Effector memory CD4-positive, alpha-beta T cell (primary cell): ENCODE results near the gene TSSK6.

ENCODE experiments used
- DNase-seq, 3 donors: peaks; one replicate each; pipeline ENCODE4 v3.0.0-alpha.2; 2020
- H3K27ac ChIP-seq: 2 replicates; pipeline ENCODE4 v1.7.0; 2013; ENCODE audit warnings: mild to moderate bottlenecking, low read length, moderate library complexity; ENCODE audit not compliant: insufficient read depth, poor library complexity, severe bottlenecking
- H3K27me3 ChIP-seq: replicated peaks from 2 replicates; pipeline ENCODE4 v1.7.0; 2013; ENCODE audit warnings: mild to moderate bottlenecking, low read length; ENCODE audit not compliant: insufficient read depth, control insufficient read depth, poor library complexity, severe bottlenecking
- H3K36me3 ChIP-seq: 2 replicates; pipeline ENCODE4 v1.7.0; 2013; ENCODE audit warnings: mild to moderate bottlenecking, low read length, moderate library complexity; ENCODE audit not compliant: control insufficient read depth, insufficient read depth
- H3K4me1 ChIP-seq: 2 replicates; pipeline ENCODE4 v1.7.0; 2013; ENCODE audit warnings: low read length, mild to moderate bottlenecking; ENCODE audit not compliant: control insufficient read depth, insufficient read depth, poor library complexity, severe bottlenecking
- H3K4me3 ChIP-seq: 2 replicates; pipeline ENCODE4 v1.7.0; 2013; ENCODE audit warnings: low read length, low read depth, mild to moderate bottlenecking; ENCODE audit not compliant: insufficient read depth, poor library complexity, severe bottlenecking
- H3K9me3 ChIP-seq: 2 replicates; pipeline ENCODE4 v1.7.0; 2013; ENCODE audit warnings: mild to moderate bottlenecking, low read length, moderate library complexity; ENCODE audit not compliant: control insufficient read depth

Gene TSSK6

DNA sequence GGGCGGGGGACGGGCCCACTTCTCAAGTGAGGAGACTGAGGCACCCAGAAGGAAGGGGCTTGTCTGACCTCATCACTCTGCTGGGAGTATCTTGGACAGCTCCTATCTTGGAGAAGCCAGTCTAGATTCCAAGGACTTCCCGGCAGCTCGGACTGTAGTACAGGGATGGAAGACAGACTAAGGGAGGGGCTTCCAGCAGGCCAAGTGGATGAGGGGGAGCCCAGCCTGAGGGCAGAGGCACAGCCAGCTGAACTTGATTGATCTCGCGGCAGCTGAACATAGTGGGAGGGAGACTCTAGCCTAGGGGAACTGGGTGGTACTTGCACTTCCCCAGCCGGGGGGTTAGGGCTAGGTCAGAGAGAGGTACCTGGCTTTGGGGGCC is 23.4 kb upstream of the TSSK6 start:
- Histone ChIP-seq H3K4me3 (peak overlapping the region; percentile 19), H3K27me3 (no peaks in the 10 kb centered on the region), H3K9me3 (no peaks in the 10 kb centered on the region), H3K4me1 (peaks cover 25% of the 10 kb centered on the region), H3K36me3 (no peaks in the 10 kb centered on the region), H3K27ac (no peak overlapping the region)
- DNase-seq: no peak

- peak in 2 of 3 donors; percentile 29 to 39 for DNase-seq
- Histone ChIP-seq H3K36me3 (no peaks in the 10 kb centered on the region), H3K27me3 (no peaks in the 10 kb centered on the region), H3K9me3 (no peaks in the 10 kb centered on the region), H3K4me3 (peak within 1 kb of the TSS; percentile 19), H3K27ac (no peak within 1 kb of the TSS), H3K4me1 (peaks cover 25% of the 10 kb centered on the region)
These were observed 22.9 kb upstream of the TSSK6 start, which contains the start of gene CILP2 for GRCh38 chr19:19538061-19538784. Gene CILP2, plus strand, starts transcription at chr19:19538265. Its CDS starts 85 bp downstream, at chr19:19538350.

- no peaks in the 10 kb centered on the region for H3K9me3 ChIP-seq
- peak in 1 of 3 donors; percentile 47 for DNase-seq
- H3K36me3 ChIP-seq: no peaks in the 10 kb centered on the region
- peak overlapping the region; percentile 19 for H3K4me3 ChIP-seq
- no peak overlapping the region for H3K27ac ChIP-seq
- H3K27me3 ChIP-seq: no peaks in the 10 kb centered on the region
- H3K4me1 ChIP-seq: peaks cover 32% of the 10 kb centered on the region
These were observed 22.0 kb upstream of the TSSK6 start for GRCh38 chr19:19537075-19538048.

DNA sequence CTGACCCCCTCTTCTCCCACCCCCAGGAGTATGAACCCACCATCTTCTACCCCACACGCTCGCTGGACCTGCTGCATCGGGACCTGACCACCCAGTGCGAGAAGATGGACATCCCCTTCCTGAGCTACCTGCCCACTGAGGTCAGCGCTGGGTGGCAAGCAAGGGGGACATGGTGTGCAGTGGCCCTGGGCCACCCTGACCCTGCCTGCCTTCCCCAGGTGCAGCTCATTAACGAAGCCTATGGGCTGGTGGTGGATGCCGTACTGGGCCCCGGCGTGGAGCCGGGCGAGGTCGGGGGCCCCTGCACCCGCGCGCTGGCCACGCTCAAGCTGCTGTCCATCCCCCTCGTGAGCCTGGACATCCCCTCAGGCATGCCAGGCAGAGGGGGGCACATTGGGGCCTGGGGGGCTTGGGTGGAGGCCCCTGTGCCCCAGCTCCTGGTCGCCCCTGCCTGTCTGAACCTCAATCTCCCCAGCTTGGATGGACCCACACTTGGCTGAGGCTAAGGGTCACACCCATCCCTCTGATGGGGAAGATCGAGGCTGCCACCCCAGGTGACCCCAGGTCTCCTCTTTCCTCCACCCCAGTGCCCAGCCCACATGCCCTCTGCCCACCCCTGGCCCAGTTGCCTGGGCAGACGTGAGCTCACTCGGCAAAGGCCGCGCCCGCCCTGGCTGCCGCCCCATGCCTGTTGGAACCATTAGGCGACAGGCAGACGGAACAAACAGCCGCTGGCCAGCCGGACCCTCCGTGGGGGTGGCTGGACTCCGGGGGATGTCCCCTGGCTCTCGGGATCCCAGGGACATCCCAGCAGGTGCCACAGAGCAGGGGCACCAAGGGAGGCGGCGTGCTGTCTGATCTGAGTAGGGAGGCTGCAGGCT is 20.2 kb upstream of the TSSK6 start:
- H3K4me3 ChIP-seq: no peak overlapping the region
- no peaks in the 10 kb centered on the region for H3K27me3 ChIP-seq
- H3K36me3 ChIP-seq: no peaks in the 10 kb centered on the region
- DNase-seq: no peak
- H3K9me3 ChIP-seq: no peaks in the 10 kb centered on the region
- no peak overlapping the region for H3K27ac ChIP-seq
- H3K4me1 ChIP-seq: peaks cover 25% of the 10 kb centered on the region

GRCh38 chr19:19534556-19535265 is 19.4 kb upstream of the TSSK6 start:
- no peak overlapping the region for H3K4me3 ChIP-seq
- H3K36me3 ChIP-seq: no peaks in the 10 kb centered on the region
- no peaks in the 10 kb centered on the region for H3K9me3 ChIP-seq
- no peak for DNase-seq
- H3K27me3 ChIP-seq: no peaks in the 10 kb centered on the region
- no peak overlapping the region for H3K27ac ChIP-seq
- H3K4me1 ChIP-seq: peaks cover 23% of the 10 kb centered on the region

DNA sequence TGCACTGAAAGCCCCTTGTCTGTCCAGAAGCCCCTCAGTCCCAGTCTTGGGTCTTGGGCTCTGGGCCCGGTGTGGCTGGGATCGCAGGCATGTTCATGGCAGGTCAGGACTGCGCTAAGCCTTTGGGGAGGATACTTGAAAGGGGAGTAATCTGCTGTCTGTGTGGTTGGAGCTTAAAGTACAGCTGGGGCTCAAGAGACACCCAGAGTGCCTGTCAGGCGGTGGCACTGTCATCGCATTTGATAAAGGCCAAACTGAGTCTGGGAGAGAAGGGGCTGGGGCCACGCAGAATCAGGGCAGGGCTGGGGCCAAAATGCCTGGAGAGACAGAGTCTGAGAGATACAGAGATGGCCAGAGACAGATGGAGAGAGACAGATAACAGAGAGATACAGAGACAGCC is 18.5 kb upstream of the TSSK6 start:
- peaks cover 23% of the 10 kb centered on the region for H3K4me1 ChIP-seq
- H3K36me3 ChIP-seq: peaks cover 6% of the 10 kb centered on the region
- no peak overlapping the region for H3K4me3 ChIP-seq
- DNase-seq: no peak
- no peaks in the 10 kb centered on the region for H3K9me3 ChIP-seq
- H3K27me3 ChIP-seq: no peaks in the 10 kb centered on the region
- no peak overlapping the region for H3K27ac ChIP-seq

DNA sequence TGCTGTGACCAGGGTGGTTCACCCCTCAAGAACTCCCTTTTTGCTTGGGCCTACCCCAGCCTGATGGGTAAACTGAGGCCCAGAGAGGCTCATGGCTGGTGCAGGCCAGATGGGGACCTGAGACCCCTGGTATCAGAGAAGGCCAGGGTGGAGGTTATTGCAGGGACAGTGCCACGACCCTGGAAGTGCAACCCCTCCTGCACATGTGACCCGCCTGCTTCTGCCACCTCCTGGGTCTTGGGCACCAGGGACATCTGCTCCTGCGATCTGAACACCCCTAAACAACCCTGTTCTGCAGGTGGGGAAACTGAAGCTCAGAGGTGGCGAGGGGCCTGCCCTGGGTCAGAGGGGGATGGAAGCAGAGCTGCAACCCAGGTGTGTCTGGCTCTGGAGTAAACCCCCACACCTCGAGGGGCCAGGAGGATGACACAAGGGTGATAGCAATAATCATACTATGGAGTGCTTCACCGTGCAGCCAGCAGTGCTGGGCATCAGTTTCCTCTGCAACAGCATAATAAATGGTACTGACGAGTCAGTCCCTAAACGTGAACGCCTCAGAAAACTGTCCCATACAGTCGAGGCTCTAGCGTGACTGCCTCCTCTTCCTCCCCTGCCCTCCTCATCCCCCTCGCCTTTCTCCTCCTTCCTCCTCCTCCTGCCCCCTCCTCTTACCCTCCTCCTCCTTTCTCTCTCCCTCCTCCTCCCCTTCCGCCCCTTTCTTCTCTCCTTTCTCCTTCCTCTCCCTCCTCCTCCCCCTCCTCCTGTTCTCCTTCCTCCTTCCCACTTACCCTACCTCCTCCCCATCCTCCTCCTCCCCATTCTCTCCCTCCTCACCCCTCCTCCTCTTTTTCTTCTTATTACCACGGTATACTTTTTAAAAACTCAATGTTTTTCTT is 17.7 kb upstream of the TSSK6 start:
- Histone ChIP-seq H3K27ac (no peak overlapping the region), H3K4me3 (no peak overlapping the region), H3K36me3 (peaks cover 11% of the 10 kb centered on the region), H3K9me3 (no peaks in the 10 kb centered on the region), H3K27me3 (no peaks in the 10 kb centered on the region), H3K4me1 (peaks cover 16% of the 10 kb centered on the region)
- DNase-seq: no peak

DNA sequence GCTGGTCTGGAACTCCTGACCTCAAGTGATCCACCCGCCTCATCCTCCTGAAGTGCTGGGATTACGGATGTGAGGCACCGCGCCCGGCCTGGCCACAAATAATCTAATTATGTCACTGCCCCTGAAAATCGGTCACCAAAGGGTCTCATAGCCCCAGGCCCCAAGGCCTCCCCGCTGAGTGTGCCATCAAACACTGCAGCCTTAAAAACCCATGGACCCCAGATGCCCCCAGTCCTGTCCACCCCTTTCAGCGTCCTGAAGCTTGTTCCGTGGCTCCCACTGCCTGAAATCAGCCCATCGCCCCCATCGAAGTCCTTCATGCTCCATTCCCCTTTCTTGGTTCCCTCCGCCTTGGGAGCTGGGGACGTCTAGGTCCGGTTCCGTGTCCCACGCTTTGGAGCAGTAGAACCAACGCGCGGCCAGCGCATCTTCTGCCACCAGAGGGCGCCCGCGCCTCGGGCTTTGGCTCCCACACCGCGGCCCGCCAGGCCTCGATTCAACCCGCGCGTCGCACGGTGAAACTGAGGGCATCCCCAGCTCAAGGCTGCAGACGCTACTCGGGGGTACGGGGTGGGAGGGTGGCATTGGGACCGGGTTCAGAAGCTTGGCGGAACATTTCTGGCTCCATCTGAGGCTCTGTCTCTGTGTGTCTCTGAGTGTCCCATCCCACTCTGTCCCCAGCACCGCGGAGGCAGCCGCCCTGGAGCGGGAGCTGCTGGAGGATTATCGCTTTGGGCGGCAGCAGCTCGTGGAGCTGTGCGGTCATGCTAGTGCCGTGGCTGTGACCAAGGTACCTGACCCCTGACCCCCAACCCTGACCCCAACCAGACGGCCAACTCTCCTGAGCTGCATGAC is 16.8 kb upstream of the TSSK6 start:
- DNase-seq: peak; percentile 62 to 79 (median 73)
- H3K9me3 ChIP-seq: no peaks in the 10 kb centered on the region
- H3K27me3 ChIP-seq: no peaks in the 10 kb centered on the region
- peaks cover 20% of the 10 kb centered on the region for H3K36me3 ChIP-seq
- peaks cover 12% of the 10 kb centered on the region for H3K4me1 ChIP-seq
- no peak overlapping the region for H3K27ac ChIP-seq
- H3K4me3 ChIP-seq: no peak overlapping the region
